Neural cell (in vitro differentiated cells): Measurements from ENCODE around the gene RILP. TPM values are rescaled to one million over a fixed set of nuclear protein-coding genes. Genes with fewer than 3 reads are reported as not detected.

Experiments used
- H2AFZ ChIP-seq: fragments of 200-600, 300-800 bp; sonication (generic), shearing (Covaris generic); 2 replicates; pipeline ENCODE4 v1.6.0; 2014; ENCODE audit warnings: low read depth, mild to moderate bottlenecking, antibody characterized with exemption, low read length, moderate library complexity
- H3F3A ChIP-seq: fragments of 200-600 bp; shearing (Covaris generic); 2 replicates; pipeline ENCODE4 v1.6.1; 2016; ENCODE audit warnings: mild to moderate bottlenecking, moderate library complexity, mixed read lengths, antibody characterized with exemption, low read length; ENCODE audit not compliant: insufficient read depth, poor library complexity, severe bottlenecking
- H3K27ac ChIP-seq: fragments of 200-600, 300-800 bp; sonication (generic), shearing (Covaris generic); 2 replicates; pipeline ENCODE4 v1.5.1; 2014; ENCODE audit warnings: mild to moderate bottlenecking, low read length, moderate library complexity
- H3K27me3 ChIP-seq: fragments of 300-800, 200-600 bp; sonication (generic), shearing (Covaris generic); 2 replicates; pipeline ENCODE4 v1.6.0; 2014; ENCODE audit warnings: mild to moderate bottlenecking, low read depth, low read length, moderate library complexity; ENCODE audit not compliant: insufficient read depth
- H3K36me3 ChIP-seq: fragments of 300-800, 200-600 bp; sonication (generic), shearing (Covaris generic); 2 replicates; pipeline ENCODE4 v1.5.1; 2014; ENCODE audit warnings: mild to moderate bottlenecking, antibody characterized with exemption, low read length, moderate library complexity; ENCODE audit not compliant: insufficient read depth
- H3K4me2 ChIP-seq: fragments of 300-800, 200-600 bp; sonication (generic), shearing (Covaris generic); 2 replicates; pipeline ENCODE4 v1.6.0; 2014; ENCODE audit warnings: mild to moderate bottlenecking, low read length
- H3K4me3 ChIP-seq: fragments of 300-800, 200-600 bp; sonication (generic), shearing (Covaris generic); 2 replicates; pipeline ENCODE4 v1.5.1; 2014; ENCODE audit warnings: mild to moderate bottlenecking, low read length, moderate library complexity
- H3K79me2 ChIP-seq: fragments of 200-600 bp; shearing (Covaris generic); replicated peaks from 2 replicates; pipeline ENCODE4 v1.6.0; 2014; ENCODE audit warnings: mild to moderate bottlenecking, low read length, moderate library complexity; ENCODE audit not compliant: insufficient read depth
- H3K9ac ChIP-seq: fragments of 300-800, 200-600 bp; sonication (generic), shearing (Covaris generic); 2 replicates; pipeline ENCODE4 v1.6.1; 2016; ENCODE audit warnings: mild to moderate bottlenecking, low read length, mixed read lengths
- H3K9me2 ChIP-seq: fragments of 200-600 bp; shearing (Covaris generic); 2 replicates; pipeline ENCODE4 v1.6.1; 2016; ENCODE audit warnings: mild to moderate bottlenecking, low read length, mixed read lengths; ENCODE audit not compliant: insufficient read depth
- H3K9me3 ChIP-seq: fragments of 200-600, 300-800 bp; sonication (generic), shearing (Covaris generic); 2 replicates; pipeline ENCODE4 v1.6.1; 2016; ENCODE audit warnings: mild to moderate bottlenecking, mixed run types, low read length, moderate library complexity, mixed read lengths
- H4K20me1 ChIP-seq: fragments of 200-600 bp; shearing (Covaris generic); 2 replicates; pipeline ENCODE4 v1.6.1; 2016; ENCODE audit warnings: mild to moderate bottlenecking, mixed run types; ENCODE audit not compliant: insufficient read depth
- CTCF ChIP-seq: fragments of 450-650 bp; IDR thresholded peaks from 2 replicates; pipeline ENCODE4 v1.5.1; 2014; ENCODE audit warnings: antibody characterized with exemption, mild to moderate bottlenecking, moderate library complexity; ENCODE audit not compliant: poor library complexity, severe bottlenecking
- EP300 ChIP-seq: fragments of 450-650 bp; conservative IDR thresholded peaks from 2 replicates; pipeline ENCODE4 v1.6.1; 2014; ENCODE audit warnings: antibody characterized with exemption, mild to moderate bottlenecking, moderate library complexity; ENCODE audit not compliant: poor library complexity, severe bottlenecking
- EZH2 ChIP-seq: fragments of 200-600, 300-800 bp; shearing (Covaris generic), sonication (generic); IDR thresholded peaks from 2 replicates; pipeline ENCODE4 v1.6.1; 2014; ENCODE audit warnings: antibody characterized with exemption, low read length, borderline replicate concordance, mild to moderate bottlenecking; ENCODE audit not compliant: insufficient read depth, poor library complexity, severe bottlenecking
- MXI1 ChIP-seq: fragments of 450-650 bp; conservative IDR thresholded peaks from 2 replicates; pipeline ENCODE4 v1.6.1; 2014; ENCODE audit warnings: antibody characterized with exemption, mild to moderate bottlenecking; ENCODE audit not compliant: poor library complexity, severe bottlenecking
- POLR2AphosphoS5 ChIP-seq: IDR thresholded peaks from 2 replicates; pipeline ENCODE4 v1.6.1; 2012
- RAD21 ChIP-seq: fragments of 450-650 bp; conservative IDR thresholded peaks from 2 replicates; pipeline ENCODE4 v1.6.1; 2014; ENCODE audit warnings: antibody characterized with exemption, mild to moderate bottlenecking, moderate library complexity
- REST ChIP-seq: IDR thresholded peaks from 2 replicates; pipeline ENCODE4 v1.6.1; 2012; ENCODE audit warnings: borderline replicate concordance
- SMC3 ChIP-seq: fragments of 450-650 bp; conservative IDR thresholded peaks from 2 replicates; pipeline ENCODE4 v1.6.1; 2014; ENCODE audit warnings: antibody characterized with exemption, mild to moderate bottlenecking, moderate library complexity; ENCODE audit not compliant: poor library complexity
- TAF1 ChIP-seq: IDR thresholded peaks from 2 replicates; pipeline ENCODE4 v1.6.1; 2012; ENCODE audit warnings: low read depth
- polyA plus RNA-seq: library from polyadenylated mRNA; depleted of rRNA; stranded (reverse); fragments of >200 nt; gene quantifications from 2 replicates; pipeline ENCODE4 v1.2.3, GENCODE V29; 2014

The RILP gene
- polyA plus RNA-seq, 1 donor from 2014 or later = 7.5 TPM

GRCh38 chr17:1623057-1623630 lies 26.5 kb downstream of the RILP start:
- Histone ChIP-seq H3K9me2 (no peaks in the 10 kb centered on the region), H3K27me3 (no peaks in the 10 kb centered on the region), H3K4me3 (no peak overlapping the region), H3K9ac (no peak overlapping the region), H2AFZ (no peak overlapping the region), H3K36me3 (peaks cover 14% of the 10 kb centered on the region), H3F3A (no peaks in the 10 kb centered on the region), H3K4me2 (no peak overlapping the region), H3K27ac (no peak overlapping the region), H3K79me2 (peaks cover 43% of the 10 kb centered on the region), H3K9me3 (no peaks in the 10 kb centered on the region), H4K20me1 (peaks cover 4% of the 10 kb centered on the region)
- no peak for TF ChIP-seq MXI1
- no peak for TF ChIP-seq TAF1
- TF ChIP-seq REST = no peak
- TF ChIP-seq RAD21 = no peak

- Histone ChIP-seq H3K9ac (no peak overlapping the region), H3K4me3 (no peak overlapping the region), H3K27me3 (no peaks in the 10 kb centered on the region), H3K9me3 (no peaks in the 10 kb centered on the region), H2AFZ (no peak overlapping the region), H3K27ac (no peak overlapping the region), H3K9me2 (no peaks in the 10 kb centered on the region), H3F3A (no peaks in the 10 kb centered on the region), H3K36me3 (peaks cover 14% of the 10 kb centered on the region), H3K4me2 (no peak overlapping the region), H3K79me2 (peaks cover 26% of the 10 kb centered on the region), H4K20me1 (peaks cover 4% of the 10 kb centered on the region)
- TF ChIP-seq REST = no peak
- no peak for TF ChIP-seq MXI1
- TF ChIP-seq TAF1 = no peak
- TF ChIP-seq RAD21 = no peak
- TF ChIP-seq POLR2AphosphoS5 = no peak
- TF ChIP-seq EP300 = no peak
- TF ChIP-seq CTCF = no peak
- TF ChIP-seq SMC3 = no peak
- TF ChIP-seq EZH2 = no peak
Observed at GRCh38 chr17:1621273-1621954, 28.3 kb downstream of the RILP start.
